ENCODE results near the gene EPHA7.

Gene EPHA7

DNA sequence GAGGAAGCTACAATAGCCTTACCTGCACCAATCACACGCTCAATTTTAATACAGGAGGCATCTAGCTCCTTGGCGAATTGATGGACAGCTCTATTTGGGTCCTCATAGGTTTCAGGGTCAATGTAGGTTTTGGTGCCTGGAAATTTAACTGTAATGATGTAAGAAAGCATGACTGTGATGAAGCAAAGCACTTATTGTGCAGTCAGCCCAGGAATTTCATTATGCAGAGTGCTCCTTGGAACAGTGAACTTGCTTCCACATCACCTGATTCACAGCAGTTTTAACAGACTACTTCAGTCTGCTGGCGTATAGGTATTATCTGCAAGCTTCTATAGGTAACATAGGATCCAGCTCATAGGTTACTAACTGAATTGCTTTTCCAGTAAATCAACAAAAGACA, 160.0 kb downstream of the EPHA7 start:
- no peak for DNase-seq (ENCODE audit: low read depth in 1 of 2, low spot score in 1 of 2)

DNA sequence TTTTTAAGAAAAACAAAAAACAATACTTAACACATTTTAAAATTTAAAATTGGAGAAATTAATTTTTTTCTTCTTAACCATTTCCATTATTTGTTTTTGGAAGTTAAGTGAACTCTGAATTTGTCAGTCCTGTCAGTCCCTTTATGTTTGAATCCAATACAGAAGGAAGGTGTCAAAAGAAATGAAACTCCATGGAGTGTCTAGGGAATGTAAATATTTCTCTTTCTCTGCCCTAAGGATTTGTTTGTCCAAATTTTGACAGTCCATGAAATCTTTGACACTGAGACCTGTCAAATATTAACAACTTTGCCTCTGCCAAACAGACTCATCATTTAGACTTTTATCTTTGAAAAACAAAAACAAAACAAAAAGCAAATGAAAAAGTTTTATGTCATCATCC, 166.4 kb downstream of the EPHA7 start:
- no peak for DNase-seq (ENCODE audit: low read depth in 1 of 2, low spot score in 1 of 2)

DNA sequence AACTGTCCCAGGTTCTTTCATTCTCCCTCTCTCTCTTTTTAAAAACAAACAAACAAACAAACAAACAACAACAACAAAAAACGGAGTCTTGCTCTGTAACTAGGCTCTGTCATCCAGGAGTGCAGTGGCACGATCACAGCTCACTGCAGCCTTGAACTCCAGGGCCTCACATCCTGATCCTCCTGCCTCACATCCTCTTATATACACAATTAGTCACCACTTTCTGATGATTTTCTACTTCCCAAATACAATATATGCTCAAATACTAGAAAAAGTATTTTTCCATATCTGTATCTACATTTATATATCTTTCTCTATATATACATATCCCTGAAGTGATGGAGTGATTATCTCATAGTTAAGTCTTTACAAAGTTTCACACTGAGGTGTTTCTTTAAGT, 170.7 kb downstream of the EPHA7 start:
- DNase-seq (ENCODE audit: low read depth in 1 of 2, low spot score in 1 of 2), result no peak

DNA sequence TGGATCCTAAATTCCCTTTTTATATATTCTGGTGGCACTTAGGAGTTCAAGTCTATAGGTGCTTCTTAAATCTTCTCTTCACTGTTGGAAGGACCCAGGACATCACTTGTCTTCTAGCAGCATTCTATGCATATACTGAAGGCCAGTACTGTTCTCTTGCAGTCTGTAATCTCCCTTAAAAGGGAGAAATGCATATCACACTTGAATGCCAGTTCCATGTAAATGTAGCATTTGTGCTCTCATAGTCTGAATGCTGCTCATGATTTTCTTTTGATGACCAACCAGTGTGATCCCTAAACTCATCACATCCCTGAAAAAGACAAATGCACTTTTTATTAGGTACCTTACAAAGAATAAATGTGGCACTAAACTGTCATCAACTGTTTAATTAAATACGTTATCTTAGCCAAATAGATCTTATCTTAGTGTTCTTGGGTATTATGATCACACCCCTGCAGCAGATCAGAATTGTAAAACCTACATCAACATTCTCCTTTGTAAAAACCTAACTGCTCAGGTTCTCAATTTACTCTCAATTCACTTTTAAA, 176.1 kb downstream of the EPHA7 start:
- DNase-seq (ENCODE audit: low read depth in 1 of 2, low spot score in 1 of 2), result no peak

DNA sequence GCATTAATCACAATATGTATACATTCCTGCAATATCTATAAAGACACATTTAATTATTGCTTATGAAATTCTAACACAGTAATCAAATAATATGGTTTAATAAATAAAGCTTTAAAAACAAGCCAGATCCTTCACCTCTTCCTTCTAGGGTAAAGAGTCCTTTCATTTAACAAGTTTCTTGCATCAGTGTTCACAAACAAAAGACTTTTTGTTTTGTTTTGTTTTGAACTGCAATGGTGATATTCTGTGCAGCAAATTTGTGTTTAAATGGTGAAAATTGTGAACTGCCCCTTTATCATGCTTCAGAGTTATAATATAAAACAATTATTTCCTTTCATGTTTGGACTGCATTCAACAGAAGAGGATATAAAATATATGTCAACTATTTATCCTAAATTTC, 177.3 kb downstream of the EPHA7 start:
- DNase-seq (ENCODE audit: low read depth in 1 of 2, low spot score in 1 of 2), result no peak

DNA sequence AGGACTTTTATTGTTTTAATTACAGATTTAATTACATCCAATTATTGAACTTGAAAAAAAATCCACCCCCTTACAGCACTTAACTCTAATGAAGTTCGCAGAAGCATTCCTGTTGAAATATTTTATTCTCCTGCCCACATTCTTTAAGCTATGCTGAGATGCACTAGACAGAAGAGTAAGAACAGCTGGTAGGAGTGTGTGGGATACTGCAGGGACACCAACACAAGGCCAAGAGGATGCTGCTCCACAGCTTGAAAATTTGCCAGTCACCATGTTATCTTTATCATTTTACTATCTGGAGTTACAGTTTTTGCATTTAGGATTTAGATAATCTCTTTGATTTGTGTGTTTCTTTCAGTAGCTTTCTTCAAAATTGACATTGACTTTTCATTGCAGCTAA, 180.7 kb downstream of the EPHA7 start:
- no peak for DNase-seq (ENCODE audit: low read depth in 1 of 2, low spot score in 1 of 2)

DNA sequence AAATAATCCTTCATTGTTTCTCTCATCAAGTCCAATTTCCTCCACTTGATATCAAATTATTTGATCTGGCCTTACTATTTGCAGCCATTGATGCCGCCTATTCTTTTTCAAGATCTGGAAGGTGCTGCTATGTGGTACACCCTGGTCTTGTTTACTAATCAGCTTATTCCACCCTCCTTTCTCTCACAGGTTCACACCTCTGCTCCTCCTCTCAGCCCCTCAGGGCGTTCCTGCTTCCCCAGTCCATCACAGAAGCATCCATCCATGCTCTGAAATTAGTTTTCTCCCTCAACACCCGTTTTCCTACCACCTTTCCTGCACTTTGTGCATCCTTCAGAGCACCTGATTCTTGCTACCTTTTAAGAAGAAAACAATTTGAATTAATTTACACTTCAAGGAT, 183.6 kb downstream of the EPHA7 start:
- no peak for DNase-seq (ENCODE audit: low read depth in 1 of 2, low spot score in 1 of 2)

DNA sequence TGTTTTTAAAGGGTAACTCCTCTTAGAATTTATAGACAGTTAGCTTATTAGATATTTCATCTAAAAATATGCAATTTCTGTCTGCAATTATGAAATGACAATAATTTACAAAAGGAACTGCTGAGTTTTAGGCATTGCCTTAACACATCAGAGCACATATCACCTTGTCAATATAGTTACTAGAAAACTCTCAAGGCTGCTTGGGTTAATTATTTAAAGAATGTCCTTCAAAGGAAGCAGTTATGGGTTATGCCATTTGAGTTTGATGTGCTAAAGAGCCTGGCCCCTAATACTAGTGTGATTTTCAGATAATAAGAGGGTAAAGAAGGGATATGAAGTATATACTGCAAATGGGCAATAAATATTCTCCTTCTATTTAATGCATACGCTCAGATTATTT, 192.5 kb downstream of the EPHA7 start:
- no peak for DNase-seq (ENCODE audit: low read depth in 1 of 2, low spot score in 1 of 2)

DNA sequence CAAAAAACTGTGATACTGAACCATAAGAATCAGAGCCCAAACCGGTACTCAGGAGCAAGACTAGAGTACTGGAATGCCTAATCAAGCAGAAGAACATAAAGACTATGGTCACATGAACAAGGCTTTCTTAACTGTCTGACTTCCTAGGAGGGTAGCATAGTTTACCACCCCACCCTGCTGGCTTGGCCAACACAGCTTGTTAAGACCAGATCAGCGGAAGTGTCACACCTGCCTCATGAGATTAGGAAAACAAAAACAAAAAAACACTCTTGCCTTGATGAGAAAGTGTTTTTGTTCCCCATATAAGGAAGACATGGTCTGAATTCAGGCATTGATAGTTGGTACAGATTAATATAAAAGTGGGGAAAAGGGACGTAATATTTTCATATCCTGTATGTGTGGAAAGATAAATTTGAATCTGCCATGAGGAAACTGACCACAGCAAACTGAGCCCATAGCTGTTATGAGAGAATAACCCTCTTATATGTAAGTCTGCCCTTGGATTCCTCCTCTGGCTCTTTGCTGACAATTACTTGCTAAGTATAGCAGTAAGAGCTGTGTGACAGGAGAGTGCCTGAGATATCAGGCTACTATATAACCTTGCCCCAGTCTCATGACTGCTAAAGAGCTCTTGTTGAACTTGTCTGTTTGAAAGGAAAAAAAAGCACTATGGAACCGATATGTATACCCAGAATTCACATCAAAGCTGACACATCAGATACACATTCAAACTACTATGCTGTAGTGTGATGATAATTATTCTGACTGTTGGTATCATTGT, 197.1 kb downstream of the EPHA7 start:
- no peak for DNase-seq (ENCODE audit: low read depth in 1 of 2, low spot score in 1 of 2)

DNA sequence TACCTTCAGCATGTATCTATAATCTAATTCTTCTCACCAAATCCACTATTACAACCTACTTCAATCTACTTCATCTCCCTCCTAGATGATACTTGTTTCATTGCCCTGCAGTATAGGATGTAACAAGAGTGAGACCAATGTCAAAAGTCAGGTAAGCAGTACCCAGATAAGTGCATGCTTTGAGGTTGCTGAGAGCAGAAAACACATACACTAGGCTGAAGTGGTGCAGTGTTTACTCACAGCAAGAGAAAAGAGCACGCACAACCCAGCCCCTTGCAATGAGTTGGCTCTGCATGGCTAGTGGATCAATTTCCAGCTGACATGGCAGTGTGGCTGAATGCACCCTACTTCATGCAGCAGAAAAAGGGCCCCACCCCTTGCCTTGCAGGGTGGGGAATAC, 199.9 kb downstream of the EPHA7 start:
- DNase-seq (ENCODE audit: low read depth in 1 of 2, low spot score in 1 of 2), result no peak

DNA sequence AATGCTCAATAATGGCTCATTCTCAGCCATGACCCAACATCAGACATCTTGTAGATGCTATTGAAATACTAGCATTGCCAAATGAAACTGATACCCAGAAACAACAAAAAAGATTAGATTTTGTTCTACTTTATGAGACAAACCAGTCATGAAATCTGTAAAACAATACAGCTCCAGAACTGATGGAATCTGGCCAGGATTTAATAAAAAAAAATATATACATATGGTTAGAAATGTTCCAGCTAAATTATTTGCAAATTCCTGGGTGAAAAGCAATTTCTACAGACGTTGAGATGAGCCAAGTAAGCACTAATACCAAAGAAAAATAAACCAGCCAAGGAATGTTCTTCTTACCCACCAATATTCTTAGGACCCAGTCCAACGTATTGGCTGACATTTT, 201.3 kb downstream of the EPHA7 start:
- no peak for DNase-seq (ENCODE audit: low read depth in 1 of 2, low spot score in 1 of 2)

DNA sequence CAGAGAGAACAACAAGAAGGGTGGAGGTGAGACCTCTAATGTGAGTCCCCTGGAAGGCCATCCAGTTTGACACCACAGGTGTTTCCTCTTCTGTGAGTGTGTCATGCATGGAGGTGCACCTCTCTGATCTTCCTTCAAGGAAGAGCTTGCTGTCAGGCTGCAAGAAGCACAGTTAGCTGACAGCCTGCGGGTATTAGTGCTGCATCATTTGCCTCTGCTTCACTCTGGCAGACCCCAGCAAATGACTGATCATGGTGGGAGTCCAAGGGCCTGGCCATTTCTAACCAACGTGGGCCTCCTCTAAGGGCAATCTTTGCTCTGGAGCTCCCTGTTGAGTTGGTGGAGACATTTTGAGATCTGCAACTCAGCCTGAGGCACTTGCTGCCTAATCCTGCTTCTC, 206.3 kb downstream of the EPHA7 start:
- DNase-seq (ENCODE audit: low read depth in 1 of 2, low spot score in 1 of 2), result no peak

DNA sequence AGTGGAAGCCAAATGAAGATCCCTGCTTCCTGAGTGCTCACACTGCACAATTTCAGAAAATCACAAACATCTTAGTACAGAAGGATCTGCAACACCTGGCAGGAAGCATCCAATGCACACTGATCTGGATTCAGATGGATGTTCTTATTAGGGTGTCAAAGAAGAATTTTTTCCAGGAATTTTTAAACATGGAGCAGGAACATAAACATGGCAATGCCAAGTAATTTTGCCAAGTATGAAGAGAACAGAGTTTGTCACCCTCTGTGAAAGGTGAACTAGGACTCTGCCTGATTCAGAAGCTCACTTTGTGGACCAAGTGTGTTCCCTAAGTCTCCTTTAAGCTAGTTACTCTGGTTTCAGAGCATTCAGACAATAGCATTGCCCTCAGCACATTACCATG, 208.5 kb downstream of the EPHA7 start:
- no peak for DNase-seq (ENCODE audit: low read depth in 1 of 2, low spot score in 1 of 2)

DNA sequence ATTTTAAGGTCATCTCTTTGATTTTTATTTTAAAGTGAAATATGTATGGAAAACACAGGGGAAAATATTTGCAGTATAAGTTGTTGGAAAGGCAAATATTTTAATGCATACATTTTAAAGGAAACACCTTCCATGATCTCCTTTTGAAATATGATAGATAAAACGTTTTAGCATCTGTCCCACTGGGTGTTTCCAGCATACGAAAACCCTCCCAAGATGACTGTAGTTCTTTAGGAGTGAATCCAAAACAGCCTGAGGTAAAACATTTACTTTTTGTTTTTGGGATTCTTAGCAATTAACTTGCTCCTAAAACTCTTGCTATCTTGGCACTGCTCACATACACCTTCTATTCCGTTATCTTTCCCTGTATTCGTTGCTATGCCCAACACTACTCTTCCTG, 210.0 kb downstream of the EPHA7 start:
- DNase-seq (ENCODE audit: low read depth in 1 of 2, low spot score in 1 of 2), result no peak

DNA sequence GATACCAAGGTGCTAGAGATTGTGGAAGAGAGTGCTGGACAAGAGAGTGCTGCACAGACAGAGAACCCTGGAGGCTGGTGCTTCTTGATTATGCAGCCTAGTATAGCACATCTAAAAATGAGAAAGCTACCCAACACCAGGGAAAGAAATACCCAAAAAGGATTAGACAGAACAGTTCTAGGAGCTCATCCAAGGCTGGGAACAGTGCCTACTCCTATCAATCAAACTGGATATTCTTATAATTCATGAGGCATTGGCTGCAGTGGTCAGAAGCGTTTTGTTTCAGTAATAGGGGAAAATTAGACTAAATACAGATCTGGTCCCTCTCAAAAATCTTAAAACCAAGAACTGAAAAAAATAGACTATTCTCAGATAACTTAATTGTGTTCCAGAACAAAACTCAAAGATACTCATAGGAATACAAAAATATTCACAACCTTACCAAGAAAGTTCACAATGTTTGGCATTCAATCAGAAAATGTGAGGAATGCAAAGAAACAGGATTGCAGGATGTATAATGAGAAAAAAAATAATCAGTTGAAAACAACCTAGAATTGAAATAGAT, 222.9 kb downstream of the EPHA7 start:
- DNase-seq (ENCODE audit: low read depth in 1 of 2, low spot score in 1 of 2), result no peak

DNA sequence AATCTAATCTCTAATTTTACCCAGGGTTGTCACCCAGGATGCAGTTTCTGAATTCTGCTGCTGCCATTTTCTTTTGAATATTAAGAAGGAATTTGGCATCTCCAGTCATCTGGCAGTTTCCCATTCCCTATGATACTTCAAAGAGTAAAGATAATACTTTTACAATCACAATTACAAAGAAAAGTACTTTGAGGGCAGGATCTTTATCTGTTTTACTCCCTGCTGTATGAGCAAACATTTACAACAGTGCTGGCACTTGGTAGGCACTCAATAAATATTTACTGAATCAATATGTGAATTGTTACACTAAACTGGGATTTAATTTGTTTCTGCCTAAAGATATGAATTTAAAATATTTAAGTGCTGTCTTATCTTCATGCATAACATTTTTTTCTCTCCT, 224.9 kb downstream of the EPHA7 start:
- DNase-seq (ENCODE audit: low read depth in 1 of 2, low spot score in 1 of 2), result no peak

DNA sequence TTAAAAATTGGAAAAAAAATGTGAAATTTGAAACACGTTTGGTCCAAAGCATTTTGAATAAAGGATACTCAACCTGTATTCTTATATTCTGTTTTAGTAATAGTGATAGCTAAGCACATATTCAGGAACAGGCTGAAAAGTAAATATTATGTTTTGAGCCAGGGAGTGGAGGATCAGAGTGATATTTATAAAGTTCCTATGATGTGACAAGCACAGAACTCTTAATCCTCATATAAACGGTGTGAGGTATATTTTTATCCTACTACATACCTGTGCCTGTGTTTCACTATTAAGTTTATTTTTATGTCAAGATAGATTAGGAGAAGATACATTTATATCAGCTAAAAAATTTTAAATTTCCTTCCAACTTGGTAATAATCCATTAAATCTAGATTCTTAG, 225.5 kb downstream of the EPHA7 start:
- DNase-seq (ENCODE audit: low read depth in 1 of 2, low spot score in 1 of 2), result no peak

Data from activated T-helper 1 cell treated with anti-CD3 and anti-CD28 coated beads, Interleukin-2, amount 50 U/mL, for 16 hours (primary cell).